ENCODE data around the gene PBX1. TPM values are rescaled to one million over a fixed set of nuclear protein-coding genes. Genes with fewer than 3 reads are reported as not detected.

Gene PBX1
- total and polyA plus RNA-seq, 10 of the 15 experiments (the other 5 are each of a cell fraction or from before 2014, with no cell fraction given) = 0.05 to 0.28 (median 0.11) TPM; not detected in 5

DNA sequence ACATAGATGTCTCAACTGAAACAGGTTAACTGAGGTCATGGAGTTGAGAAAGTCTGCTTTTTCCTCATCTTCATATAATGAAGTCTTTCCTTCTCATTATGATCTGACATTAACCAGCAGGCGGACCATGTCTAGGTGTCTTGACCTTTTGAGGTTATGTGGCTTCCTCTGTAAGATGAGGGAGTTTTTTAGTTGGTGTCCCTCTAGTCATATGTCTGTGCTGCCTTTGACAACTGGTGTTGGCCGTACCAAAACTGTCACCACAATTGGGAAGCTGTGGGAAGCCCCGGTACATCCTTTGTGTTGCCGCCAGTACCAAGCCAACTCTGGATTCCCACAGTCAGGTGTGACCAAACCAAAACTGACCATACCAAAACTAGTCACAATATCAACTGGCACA, 105.1 kb downstream of the PBX1 start (continued):
- TF ChIP-seq RELB (IDR thresholded peaks at IDR 0.05; ENCODE audit: low read depth) (peak; percentile 53; the same call in 1 of the 2 replicates), NR2F1 (conservative IDR thresholded peaks at IDR 0.05) (peak; percentile 99), IKZF1 (conservative IDR thresholded peaks at IDR 0.05) (peak; percentile 84), GATAD2B (conservative IDR thresholded peaks at IDR 0.05; ENCODE audit: low read depth) (no peak), CHD2 (IDR thresholded peaks at IDR 0.05; ENCODE audit: borderline replicate concordance, low read depth, low read length) (no peak), EED (IDR thresholded peaks at IDR 0.05; ENCODE audit: low read depth) (0 out of 2 replicates have a peak, but pooled peaks have one; percentile 14), EP300 (IDR thresholded peaks at IDR 0.05; ENCODE audit: borderline replicate concordance in 1 of 2, control insufficient read depth in 1 of 2, low read depth in 2 of 2, low read length in 2 of 2) (peak; percentile 38 to 40; a peak in 2 of 4 replicates)
- TF ChIP-seq, protein P1, sequence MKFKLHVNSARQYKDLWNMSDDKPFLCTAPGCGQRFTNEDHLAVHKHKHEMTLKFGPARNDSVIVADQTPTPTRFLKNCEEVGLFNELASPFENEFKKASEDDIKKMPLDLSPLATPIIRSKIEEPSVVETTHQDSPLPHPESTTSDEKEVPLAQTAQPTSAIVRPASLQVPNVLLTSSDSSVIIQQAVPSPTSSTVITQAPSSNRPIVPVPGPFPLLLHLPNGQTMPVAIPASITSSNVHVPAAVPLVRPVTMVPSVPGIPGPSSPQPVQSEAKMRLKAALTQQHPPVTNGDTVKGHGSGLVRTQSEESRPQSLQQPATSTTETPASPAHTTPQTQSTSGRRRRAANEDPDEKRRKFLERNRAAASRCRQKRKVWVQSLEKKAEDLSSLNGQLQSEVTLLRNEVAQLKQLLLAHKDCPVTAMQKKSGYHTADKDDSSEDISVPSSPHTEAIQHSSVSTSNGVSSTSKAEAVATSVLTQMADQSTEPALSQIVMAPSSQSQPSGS (IDR thresholded peaks at IDR 0.05; ENCODE audit: low read length) = 0 out of 2 replicates have a peak, but pooled peaks have one; percentile 31

- WGBS (ENCODE audit: insufficient coverage, insufficient replicate concordance, low lambda C conversion rate, missing lambda C conversion rate) = 33% methylated on average over 2 of the region's 2 CpGs
- no peak overlapping the region for H3K4me3 ChIP-seq
- no peaks in the 10 kb centered on the region for H3K4me1 ChIP-seq (ENCODE audit: control insufficient read depth, insufficient read depth, low read length)
- H4K20me1 ChIP-seq (ENCODE audit: control insufficient read depth, insufficient read depth) = no peaks in the 10 kb centered on the region
- POLR2A ChIA-PET = no interaction called here
- no peaks in the 10 kb centered on the region for H3K27me3 ChIP-seq (replicated peaks in 1 of 2; ENCODE audit: control insufficient read depth in 2 of 2, insufficient read depth in 2 of 2, low read length in 1 of 2)
- no peaks in the 10 kb centered on the region for H3K36me3 ChIP-seq (ENCODE audit: control insufficient read depth in 2 of 2, insufficient read depth in 2 of 2, low read length in 1 of 2)
- no peaks in the 10 kb centered on the region for H3K79me2 ChIP-seq (ENCODE audit: control insufficient read depth, insufficient read depth, low read length)
- H3K27ac ChIP-seq (ENCODE audit: control insufficient read depth, insufficient read depth) = no peak overlapping the region
- BruUV-seq (replicated peaks) = no TSS peak
- intact Hi-C loops (cut with micrococcal nuclease; ENCODE audit: unreplicated experiment) = loop anchor here (5.0 kb wide), 1 partner anchor 120 kb away; no protein-coding TSS in a partner anchor
- FAIRE-seq = no peak
- no peaks in the 10 kb centered on the region for H3K9me3 ChIP-seq (replicated peaks; ENCODE audit: control insufficient read depth, insufficient read depth, low read length)
- no peak for ATAC-seq
- in situ Hi-C loops (cut with MboI) = no loop called here
- no peak overlapping the region for H3K9ac ChIP-seq (ENCODE audit: control insufficient read depth, insufficient read depth, low read length)
- H2AFZ ChIP-seq (ENCODE audit: control insufficient read depth, low read depth, low read length) = no peak overlapping the region
- H3K4me2 ChIP-seq (ENCODE audit: control insufficient read depth, insufficient read depth) = no peak overlapping the region
- no peak for DNase-seq (ENCODE audit: low read depth, low spot score)
- SMC1A ChIA-PET (ENCODE audit: uncharacterized antibody, unreplicated experiment) = no interaction called here
- CTCF ChIA-PET = no interaction called here
- RAD21 ChIA-PET (ENCODE audit: unreplicated experiment) = no interaction called here
- TF ChIP-seq SMARCA5 (IDR thresholded peaks at IDR 0.05) (no peak), IKZF2 (IDR thresholded peaks at IDR 0.05) (no peak), RCOR1 (conservative IDR thresholded peaks at IDR 0.05; ENCODE audit: low read depth, low read length) (no peak), BCLAF1 (IDR thresholded peaks at IDR 0.05) (no peak), KDM1A (IDR thresholded peaks at IDR 0.05; ENCODE audit: borderline replicate concordance) (no peak), TBL1XR1 (IDR thresholded peaks at IDR 0.05; ENCODE audit: low read depth, low read length) (no peak)
- TF ChIP-seq, protein P2, sequence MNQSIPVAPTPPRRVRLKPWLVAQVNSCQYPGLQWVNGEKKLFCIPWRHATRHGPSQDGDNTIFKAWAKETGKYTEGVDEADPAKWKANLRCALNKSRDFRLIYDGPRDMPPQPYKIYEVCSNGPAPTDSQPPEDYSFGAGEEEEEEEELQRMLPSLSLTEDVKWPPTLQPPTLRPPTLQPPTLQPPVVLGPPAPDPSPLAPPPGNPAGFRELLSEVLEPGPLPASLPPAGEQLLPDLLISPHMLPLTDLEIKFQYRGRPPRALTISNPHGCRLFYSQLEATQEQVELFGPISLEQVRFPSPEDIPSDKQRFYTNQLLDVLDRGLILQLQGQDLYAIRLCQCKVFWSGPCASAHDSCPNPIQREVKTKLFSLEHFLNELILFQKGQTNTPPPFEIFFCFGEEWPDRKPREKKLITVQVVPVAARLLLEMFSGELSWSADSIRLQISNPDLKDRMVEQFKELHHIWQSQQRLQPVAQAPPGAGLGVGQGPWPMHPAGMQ (IDR thresholded peaks at IDR 0.05; ENCODE audit: borderline replicate concordance) = no peak
Observed at GRCh38 chr1:164667001-164667400, 108.0 kb downstream of the PBX1 start.
